HepG2 (cell line): ENCODE measurements around the gene TTC19. TPM values are rescaled to one million over a fixed set of nuclear protein-coding genes. Genes with fewer than 3 reads are reported as not detected.
A peak's percentile ranks its signal among the peaks of the same experiment; 100 is the strongest.

ENCODE experiments used
- ATAC-seq: fragments of 200-7000 bp; cut with Tn5 transposase; 3 replicates; pipeline ENCODE4 v1.9.1; 2020; ENCODE audit warnings: mild to moderate bottlenecking, moderate library complexity
- BruUV-seq: library from RNA; stranded (reverse); fragments of 400-500 nt; replicated peaks from 2 replicates; lab custom pipeline; 2021; lab: Mats Ljungman, UMichigan
- CTCF ChIA-PET: fragments of 300-600 bp; formaldehyde crosslinking; extraction: SDS; loops from one replicate; lab custom pipeline; 2021; ENCODE audit warnings: low total read pairs, inconsistent platforms, low intra/inter-chr PET ratio; lab: Yijun Ruan, JAX
- POLR2A ChIA-PET: fragments of 350-600 bp; sonication (Branson Sonifier 250); formaldehyde crosslinking; loops from one replicate; lab custom pipeline; 2020; ENCODE audit warnings: antibody characterized with exemption, inconsistent platforms; lab: Yijun Ruan, JAX
- DNase-seq: peaks from one replicate; pipeline ENCODE4 v3.0.0-alpha.2; 2015; ENCODE audit warnings: low spot score
- FAIRE-seq: peaks from 3 replicates; lab custom pipeline; 2011; peaks lifted over from hg19 to GRCh38; lab: Jason Lieb, UNC
- H2AFZ ChIP-seq: one replicate; pipeline ENCODE4 v1.6.1; 2011; ENCODE audit warnings: low read length, inconsistent platforms
- H3K27ac ChIP-seq: fragments of 300-600 bp; 3 replicates; pipeline ENCODE4 v1.8.0; 2011; ENCODE audit warnings: mixed run types, mild to moderate bottlenecking, mixed read lengths, low read length, inconsistent platforms; ENCODE audit not compliant: insufficient read depth; ENCODE audit errors: extremely low read length
- H3K27me3 ChIP-seq, 2 experiments: fragments of 200-600 bp in 1 of 2; 2 replicates in 1 of 2; 3 replicates in 1 of 2; pipeline versions ENCODE4 v1.6.0 to v1.8.0; 2011; ENCODE audit warnings: low read length in 2 of 2, mild to moderate bottlenecking in 2 of 2, moderate library complexity in 2 of 2, inconsistent platforms in 1 of 2; ENCODE audit not compliant: insufficient read depth in 2 of 2, control insufficient read depth in 1 of 2
- H3K36me3 ChIP-seq, 2 experiments: fragments of 200-600 bp in 1 of 2; replicated peaks in 1 of 2; 2 replicates in 1 of 2; 3 replicates in 1 of 2; pipeline versions ENCODE4 v1.5.1 to v1.8.0; 2011; ENCODE audit warnings: low read length in 2 of 2, inconsistent platforms in 1 of 2; ENCODE audit not compliant: insufficient read depth in 2 of 2, control insufficient read depth in 1 of 2
- H3K4me1 ChIP-seq: 2 replicates; pipeline ENCODE4 v1.5.1; 2012; ENCODE audit warnings: low read length, inconsistent platforms; ENCODE audit not compliant: insufficient read depth
- H3K4me2 ChIP-seq: 2 replicates; pipeline ENCODE4 v1.6.0; 2011; ENCODE audit warnings: low read depth, low read length, inconsistent platforms
- H3K4me3 ChIP-seq, 3 experiments: fragments of 200-600 bp in 1 of 3; sonication (generic), shearing (Covaris generic) in 1 of 3; replicated peaks in 1 of 3; 2 replicates each; pipeline ENCODE4 v1.5.1; 2011 to 2016; ENCODE audit warnings: low read length in 3 of 3, inconsistent platforms in 2 of 3, low read depth in 2 of 3, mild to moderate bottlenecking in 2 of 3, control low read depth in 1 of 3, mixed read lengths in 1 of 3; ENCODE audit not compliant: insufficient read depth in 1 of 3
- H3K79me2 ChIP-seq: one replicate; pipeline ENCODE4 v1.6.1; 2011; ENCODE audit warnings: low read length, inconsistent platforms; ENCODE audit not compliant: insufficient read depth
- H3K9ac ChIP-seq: 2 replicates; pipeline ENCODE4 v1.6.0; 2011; ENCODE audit warnings: mild to moderate bottlenecking, low read depth, low read length, inconsistent platforms; ENCODE audit not compliant: insufficient read depth
- H3K9me3 ChIP-seq: 2 replicates; pipeline ENCODE4 v1.5.1; 2012; ENCODE audit warnings: mild to moderate bottlenecking, low read length
- H4K20me1 ChIP-seq: 2 replicates; pipeline ENCODE4 v1.6.0; 2011; ENCODE audit warnings: inconsistent platforms, mild to moderate bottlenecking, low read length, moderate library complexity; ENCODE audit not compliant: insufficient read depth
- EZH2 ChIP-seq: conservative IDR thresholded peaks from 2 replicates; pipeline ENCODE4 v1.6.1; 2012; ENCODE audit warnings: mild to moderate bottlenecking, low read depth, low read length, moderate library complexity
- HDAC6 ChIP-seq: fragments of 200-600 bp; sonication (generic); IDR thresholded peaks from 2 replicates; pipeline ENCODE4 v1.7.0; 2017; ENCODE audit warnings: mild to moderate bottlenecking, antibody characterized with exemption, low read length, low read depth
- KLF16 ChIP-seq, 2 experiments: sonication (generic) in 1 of 2; formaldehyde crosslinking in 1 of 2; IDR thresholded peaks; 2 replicates each; pipeline versions ENCODE4 v1.6.1 to v1.8.0; 2016 to 2023; ENCODE audit warnings: missing genetic modification reagents in 2 of 2, missing compliant biosample characterization in 1 of 2
- NR1H2 ChIP-seq: sonication (generic); formaldehyde crosslinking; IDR thresholded peaks from 2 replicates; pipeline ENCODE4 v1.8.1; 2022; ENCODE audit warnings: low read depth, missing genetic modification reagents, borderline replicate concordance
- TFAP4 ChIP-seq: sonication (generic); IDR thresholded peaks from 2 replicates; pipeline ENCODE4 v1.6.1; 2016; ENCODE audit warnings: low read depth, borderline replicate concordance
- XRCC5 ChIP-seq: fragments of 200-400 bp; formaldehyde crosslinking; optimal IDR thresholded peaks from 2 replicates; pipeline ENCODE3; 2017; ENCODE audit warnings: mild to moderate bottlenecking, low read length
- ZBTB3 ChIP-seq: sonication (generic); formaldehyde crosslinking; IDR thresholded peaks from 2 replicates; pipeline ENCODE4 v1.4.0; 2020; ENCODE audit warnings: low read depth, mild to moderate bottlenecking, moderate library complexity, missing genetic modification reagents, borderline replicate concordance
- ZNF280B ChIP-seq: sonication (generic); formaldehyde crosslinking; IDR thresholded peaks from 2 replicates; pipeline ENCODE4 v1.5.0; 2020; ENCODE audit warnings: missing genetic modification reagents, mild to moderate bottlenecking, borderline replicate concordance
- ZNF292 ChIP-seq: sonication (generic); formaldehyde crosslinking; IDR thresholded peaks from 2 replicates; pipeline ENCODE4 v1.8.1; 2022; ENCODE audit warnings: mild to moderate bottlenecking, low read depth, missing genetic modification reagents, borderline replicate concordance
- ZNF317 ChIP-seq: sonication (generic); formaldehyde crosslinking; IDR thresholded peaks from 2 replicates; pipeline ENCODE4 v1.5.0; 2020; ENCODE audit warnings: mild to moderate bottlenecking, missing genetic modification reagents
- WGBS: methylation state at CpG from one replicate; pipeline ENCODE4 v1.1.6; 2017; ENCODE audit warnings: low lambda C conversion rate; 5-methylcytosine and 5-hydroxymethylcytosine counted together
- in situ Hi-C: cut with HindIII; loops from 2 replicates; pipeline ENCODE4 v1.10.0; 2017; ENCODE audit warnings: low pct_unique_long_range_greater_than_20kb; ENCODE audit not compliant: extremely low pct_ligation_motif_present
- intact Hi-C: fragments of 100-400 bp; cut with micrococcal nuclease; formaldehyde crosslinking; loops from one replicate; pipeline ENCODE4 v1.10.0; 2022; ENCODE audit not compliant: unreplicated experiment
- polyA plus RNA-seq, 8 experiments: library from polyadenylated mRNA; depleted of rRNA in 3 of 8; stranded (reverse) in 7 of 8; unstranded in 1 of 8; fragments of >200 nt; fragmentation: Illumina TruSeq in 4 of 8; extraction: Trizol in 4 of 8; gene quantifications; 2 replicates each; pipeline versions ENCODE4 v1.2.1 to v1.2.3, GENCODE V29; 2011 to 2016; ENCODE audit warnings: low read depth in 4 of 8, missing spikeins in 1 of 8, mixed read lengths in 1 of 8; ENCODE audit not compliant: insufficient read depth in 1 of 8
- total RNA-seq, 5 experiments: library from RNA; depleted of rRNA; stranded (reverse); fragments of >200 nt; fragmentation: Illumina TruSeq; extraction: Trizol; gene quantifications; 2 replicates each; pipeline ENCODE4 v1.2.3, GENCODE V29; 2016; ENCODE audit warnings: low read depth in 1 of 5
- TF ChIP-seq, protein P1 (sequence below): IDR thresholded peaks from 2 replicates; pipeline ENCODE4 v1.6.1; 2018; ENCODE audit warnings: missing genetic modification reagents
- TF ChIP-seq, protein P2 (sequence below): sonication (generic); formaldehyde crosslinking; IDR thresholded peaks from 2 replicates; pipeline ENCODE4 v1.5.0; 2020; ENCODE audit warnings: missing genetic modification reagents
- TF ChIP-seq, protein P3 (sequence below): IDR thresholded peaks from 2 replicates; pipeline ENCODE4 v1.6.1; 2016
- TF ChIP-seq, protein P4 (sequence below): sonication (generic); formaldehyde crosslinking; conservative IDR thresholded peaks from 2 replicates; pipeline ENCODE4 v1.4.0; 2020; ENCODE audit warnings: missing genetic modification reagents

TTC19 gene
- total and polyA plus RNA-seq, 2 of the 13 experiments (the other 11 are each of a cell fraction or from before 2014, with no cell fraction given) = 4.4 to 24.3 TPM

- no TSS peak for BruUV-seq
- H3K27me3 ChIP-seq = no peaks in the 10 kb centered on the region
- intact Hi-C loops = no loop called here
- ATAC-seq (no peak), FAIRE-seq (no peak), DNase-seq (no peak)
- ChIA-PET CTCF (no interaction called here), POLR2A (no interaction called here)
- no peaks in the 10 kb centered on the region for H3K4me1 ChIP-seq
- no peak overlapping the region for H3K9ac ChIP-seq
- no peaks in the 10 kb centered on the region for H3K79me2 ChIP-seq
- H4K20me1 ChIP-seq = no peaks in the 10 kb centered on the region
- H3K4me3 ChIP-seq = no peak overlapping the region
- in situ Hi-C loops = no loop called here
- 85% methylated on average over 5 of the region's 5 CpGs for WGBS
- H3K36me3 ChIP-seq = peaks cover 1 to 7% of the 10 kb centered on the region in 2 experiments; a peak in 4 of 5 replicates
- no peak overlapping the region for H3K4me2 ChIP-seq
- peak overlapping the region; percentile 2 for H3K27ac ChIP-seq
- no peaks in the 10 kb centered on the region for H3K9me3 ChIP-seq
- H2AFZ ChIP-seq = no peak overlapping the region
- TF ChIP-seq KLF16 (CRISPR knock-in tag; IDR thresholded peaks at IDR 0.05) (no peak), ZNF292 (CRISPR knock-in tag) (no peak), ZNF317 (CRISPR knock-in tag) (no peak), ZNF280B (CRISPR knock-in tag) (no peak), XRCC5 (no peak), HDAC6 (no peak), NR1H2 (CRISPR knock-in tag) (no peak), TFAP4 (no peak), EZH2 (no peak), ZBTB3 (no peak)
- TF ChIP-seq, protein P1, sequence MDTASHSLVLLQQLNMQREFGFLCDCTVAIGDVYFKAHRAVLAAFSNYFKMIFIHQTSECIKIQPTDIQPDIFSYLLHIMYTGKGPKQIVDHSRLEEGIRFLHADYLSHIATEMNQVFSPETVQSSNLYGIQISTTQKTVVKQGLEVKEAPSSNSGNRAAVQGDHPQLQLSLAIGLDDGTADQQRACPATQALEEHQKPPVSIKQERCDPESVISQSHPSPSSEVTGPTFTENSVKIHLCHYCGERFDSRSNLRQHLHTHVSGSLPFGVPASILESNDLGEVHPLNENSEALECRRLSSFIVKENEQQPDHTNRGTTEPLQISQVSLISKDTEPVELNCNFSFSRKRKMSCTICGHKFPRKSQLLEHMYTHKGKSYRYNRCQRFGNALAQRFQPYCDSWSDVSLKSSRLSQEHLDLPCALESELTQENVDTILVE (CRISPR knock-in tag) = no peak
- TF ChIP-seq, protein P2, sequence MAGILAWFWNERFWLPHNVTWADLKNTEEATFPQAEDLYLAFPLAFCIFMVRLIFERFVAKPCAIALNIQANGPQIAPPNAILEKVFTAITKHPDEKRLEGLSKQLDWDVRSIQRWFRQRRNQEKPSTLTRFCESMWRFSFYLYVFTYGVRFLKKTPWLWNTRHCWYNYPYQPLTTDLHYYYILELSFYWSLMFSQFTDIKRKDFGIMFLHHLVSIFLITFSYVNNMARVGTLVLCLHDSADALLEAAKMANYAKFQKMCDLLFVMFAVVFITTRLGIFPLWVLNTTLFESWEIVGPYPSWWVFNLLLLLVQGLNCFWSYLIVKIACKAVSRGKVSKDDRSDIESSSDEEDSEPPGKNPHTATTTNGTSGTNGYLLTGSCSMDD (CRISPR knock-in tag) = no peak
- TF ChIP-seq, protein P3, sequence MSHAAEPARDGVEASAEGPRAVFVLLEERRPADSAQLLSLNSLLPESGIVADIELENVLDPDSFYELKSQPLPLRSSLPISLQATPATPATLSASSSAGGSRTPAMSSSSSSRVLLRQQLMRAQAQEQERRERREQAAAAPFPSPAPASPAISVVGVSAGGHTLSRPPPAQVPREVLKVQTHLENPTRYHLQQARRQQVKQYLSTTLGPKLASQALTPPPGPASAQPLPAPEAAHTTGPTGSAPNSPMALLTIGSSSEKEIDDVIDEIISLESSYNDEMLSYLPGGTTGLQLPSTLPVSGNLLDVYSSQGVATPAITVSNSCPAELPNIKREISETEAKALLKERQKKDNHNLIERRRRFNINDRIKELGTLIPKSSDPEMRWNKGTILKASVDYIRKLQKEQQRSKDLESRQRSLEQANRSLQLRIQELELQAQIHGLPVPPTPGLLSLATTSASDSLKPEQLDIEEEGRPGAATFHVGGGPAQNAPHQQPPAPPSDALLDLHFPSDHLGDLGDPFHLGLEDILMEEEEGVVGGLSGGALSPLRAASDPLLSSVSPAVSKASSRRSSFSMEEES (CRISPR knock-in tag) = no peak
- TF ChIP-seq, protein P4, sequence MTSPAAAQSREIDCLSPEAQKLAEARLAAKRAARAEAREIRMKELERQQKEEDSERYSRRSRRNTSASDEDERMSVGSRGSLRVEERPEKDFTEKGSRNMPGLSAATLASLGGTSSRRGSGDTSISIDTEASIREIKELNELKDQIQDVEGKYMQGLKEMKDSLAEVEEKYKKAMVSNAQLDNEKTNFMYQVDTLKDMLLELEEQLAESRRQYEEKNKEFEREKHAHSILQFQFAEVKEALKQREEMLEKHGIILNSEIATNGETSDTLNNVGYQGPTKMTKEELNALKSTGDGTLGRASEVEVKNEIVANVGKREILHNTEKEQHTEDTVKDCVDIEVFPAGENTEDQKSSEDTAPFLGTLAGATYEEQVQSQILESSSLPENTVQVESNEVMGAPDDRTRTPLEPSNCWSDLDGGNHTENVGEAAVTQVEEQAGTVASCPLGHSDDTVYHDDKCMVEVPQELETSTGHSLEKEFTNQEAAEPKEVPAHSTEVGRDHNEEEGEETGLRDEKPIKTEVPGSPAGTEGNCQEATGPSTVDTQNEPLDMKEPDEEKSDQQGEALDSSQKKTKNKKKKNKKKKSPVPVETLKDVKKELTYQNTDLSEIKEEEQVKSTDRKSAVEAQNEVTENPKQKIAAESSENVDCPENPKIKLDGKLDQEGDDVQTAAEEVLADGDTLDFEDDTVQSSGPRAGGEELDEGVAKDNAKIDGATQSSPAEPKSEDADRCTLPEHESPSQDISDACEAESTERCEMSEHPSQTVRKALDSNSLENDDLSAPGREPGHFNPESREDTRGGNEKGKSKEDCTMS (CRISPR knock-in tag) = no peak
Measured at GRCh38 chr17:15981646-15982580, 17.7 kb upstream of the TTC19 start.
